ENCODE data around the gene RBX1.
"Not testable (repeated sequence)": the region's sequence is repeated elsewhere in the genome, so short reads cannot be mapped to it uniquely, and the experiment has no call there.

The RBX1 gene

GRCh38 chr22:40973144-40973543 lies 22.0 kb downstream of the RBX1 start:
- DNase-seq = no peak

GRCh38 chr22:40975366-40975765 lies 24.2 kb downstream of the RBX1 start:
- DNase-seq = no peak

GRCh38 chr22:40976866-40977700 lies 25.9 kb downstream of the RBX1 start:
- DNase-seq = no peak

- no peak for DNase-seq
These were observed 28.0 kb downstream of the RBX1 start for GRCh38 chr22:40979198-40979597.

- no peak for DNase-seq
These were observed 28.7 kb downstream of the RBX1 start for GRCh38 chr22:40979871-40980270.

- no peak for DNase-seq
These were observed 31.6 kb downstream of the RBX1 start for GRCh38 chr22:40982482-40983385.

- DNase-seq = no peak
These were observed 40.1 kb downstream of the RBX1 start for GRCh38 chr22:40991298-40991697.

GRCh38 chr22:40995821-40996220 lies 44.6 kb downstream of the RBX1 start:
- DNase-seq = no peak

GRCh38 chr22:40997520-40997919 lies 46.3 kb downstream of the RBX1 start:
- DNase-seq = no peak

- no peak for DNase-seq
These were observed 48.9 kb downstream of the RBX1 start for GRCh38 chr22:41000040-41000565.

GRCh38 chr22:41000941-41001721 lies 50.0 kb downstream of the RBX1 start:
- no peak for DNase-seq

GRCh38 chr22:41001722-41002122 lies 50.5 kb downstream of the RBX1 start:
- no peak for DNase-seq

- not testable (repeated sequence) for DNase-seq
These were observed 51.2 kb downstream of the RBX1 start for GRCh38 chr22:41002386-41002785.

GRCh38 chr22:41003066-41003465 lies 51.9 kb downstream of the RBX1 start:
- no peak for DNase-seq

GRCh38 chr22:41003976-41004375 lies 52.8 kb downstream of the RBX1 start:
- DNase-seq = no peak

- DNase-seq = no peak
These were observed 58.2 kb downstream of the RBX1 start for GRCh38 chr22:41009222-41009948.

- no peak for DNase-seq
These were observed 63.8 kb downstream of the RBX1 start for GRCh38 chr22:41015003-41015402.

GRCh38 chr22:41021061-41021612 lies 70.0 kb downstream of the RBX1 start:
- no peak for DNase-seq

GRCh38 chr22:41021613-41022454 lies 70.7 kb downstream of the RBX1 start:
- no peak for DNase-seq

GRCh38 chr22:41022470-41023298 lies 71.5 kb downstream of the RBX1 start:
- peak; percentile 33 for DNase-seq

Measured in DMS 273 treated with DMSO at 0.1 percent for 48 hours (cell line).